Activated T-cell treated with anti-CD3 and anti-CD28 coated beads, Interleukin-2, amount 50 U/mL, for 72 hours (primary cell): ENCODE results near the gene MAN1C1. TPM values are rescaled to one million over a fixed set of nuclear protein-coding genes. Genes with fewer than 3 reads are reported as not detected.

Experiments used
- ATAC-seq, 2 donors: fragments of 150-1000 bp; cut with Tn5 transposase; replicated peaks in 1 of 2; 2 replicates each; pipeline ENCODE4 v1.10.0; 2021; ENCODE audit warnings: moderate library complexity in 2 of 2, mild to moderate bottlenecking in 1 of 2
- DNase-seq, 2 donors: peaks; one replicate each; pipeline ENCODE4 v3.0.0; 2021 to 2022; ENCODE audit warnings: mixed read lengths in 1 of 2
- H3K27ac Mint-ChIP-seq: one replicate; pipeline ENCODE4 v1.8.0; 2022; ENCODE audit warnings: mild to moderate bottlenecking, moderate library complexity, mixed read lengths
- H3K27me3 Mint-ChIP-seq: one replicate; pipeline ENCODE4 v1.8.0; 2022; ENCODE audit warnings: low read depth, mixed read lengths
- H3K36me3 Mint-ChIP-seq, 2 donors: one replicate each; pipeline ENCODE4 v1.8.0; 2022; ENCODE audit warnings: mixed read lengths in 2 of 2, mild to moderate bottlenecking in 1 of 2; ENCODE audit not compliant: insufficient read depth in 2 of 2
- H3K4me1 Mint-ChIP-seq: one replicate; pipeline ENCODE4 v1.8.0; 2022; ENCODE audit warnings: low read depth, mixed read lengths
- H3K4me3 Mint-ChIP-seq, 2 donors: one replicate each; pipeline ENCODE4 v1.8.0; 2022; ENCODE audit warnings: mild to moderate bottlenecking in 2 of 2, mixed read lengths in 2 of 2, moderate library complexity in 2 of 2
- H3K9me3 Mint-ChIP-seq, 2 donors: one replicate each; pipeline ENCODE4 v1.8.0; 2022; ENCODE audit warnings: mixed read lengths in 2 of 2
- total RNA-seq, 2 donors: library from RNA; stranded (reverse); gene quantifications; one replicate each; pipeline ENCODE4 v1.2.3, GENCODE V29; 2022

MAN1C1 gene
- total RNA-seq, 2 donors from 2014 or later = 9.4 to 13.3 TPM

GRCh38 chr1:25832336-25833037 is 215.9 kb downstream of the MAN1C1 start:
- H3K36me3 Mint-ChIP-seq = peaks cover 5 to 27% of the 10 kb centered on the region in 2 donors
- no peaks in the 10 kb centered on the region for H3K9me3 Mint-ChIP-seq
- DNase-seq (no peak), ATAC-seq (no peak)
- H3K27me3 Mint-ChIP-seq = no peaks in the 10 kb centered on the region
- no peak overlapping the region for H3K4me3 Mint-ChIP-seq
- H3K4me1 Mint-ChIP-seq = peaks cover 5% of the 10 kb centered on the region
- no peak overlapping the region for H3K27ac Mint-ChIP-seq

GRCh38 chr1:25833158-25833557 is 216.6 kb downstream of the MAN1C1 start:
- no peak overlapping the region for H3K27ac Mint-ChIP-seq
- H3K36me3 Mint-ChIP-seq = peaks cover 5 to 24% of the 10 kb centered on the region in 2 donors

More at GRCh38 chr1:25833158-25833557, 216.6 kb downstream of the MAN1C1 start:
- DNase-seq (no peak), ATAC-seq (no peak)
- H3K9me3 Mint-ChIP-seq = no peaks in the 10 kb centered on the region
- peaks cover 5% of the 10 kb centered on the region for H3K4me1 Mint-ChIP-seq
- no peak overlapping the region for H3K4me3 Mint-ChIP-seq
- no peaks in the 10 kb centered on the region for H3K27me3 Mint-ChIP-seq

Other genes with a start within 250 kb of the MAN1C1 start
- gene RHCE, start 196.0 kb upstream of the MAN1C1 start, total RNA-seq = under 1 TPM in 1 of 2 donors, not detected in 1; 0.72 TPM
- 10 to 100 TPM; 22.6 to 26.3 TPM for gene MACO1, start 185.9 kb upstream of the MAN1C1 start, total RNA-seq
- 10 to 100 TPM; 13.5 to 14.7 TPM for gene LDLRAP1, start 73.2 kb upstream of the MAN1C1 start, total RNA-seq
- gene SELENON, start 183.4 kb downstream of the MAN1C1 start, total RNA-seq = 10 to 100 TPM; 29.5 to 31.1 TPM
- gene MTFR1L, start 203.2 kb downstream of the MAN1C1 start, total RNA-seq = 10 to 100 TPM; 34.0 to 39.1 TPM
- 1 to 10 TPM; 6.9 to 9.9 TPM for gene AUNIP, start 242.7 kb downstream of the MAN1C1 start, total RNA-seq